HEK293T (cell line): ENCODE measurements around the gene AGBL4.
"Not testable (repeated sequence)": the region's sequence is repeated elsewhere in the genome, so short reads cannot be mapped to it uniquely, and the experiment has no call there.

Source experiments
- BHLHE40 ChIP-seq: fragments of 450-650 bp; IDR thresholded peaks from 2 replicates; pipeline ENCODE4 v1.6.1; 2016; ENCODE audit warnings: mild to moderate bottlenecking, moderate library complexity, borderline replicate concordance
- CTBP1 ChIP-seq: fragments of 450-650 bp; IDR thresholded peaks from 2 replicates; pipeline ENCODE4 v1.6.1; 2016; ENCODE audit warnings: borderline replicate concordance
- ELF4 ChIP-seq: fragments of 450-650 bp; IDR thresholded peaks from 2 replicates; pipeline ENCODE4 v1.6.1; 2017; ENCODE audit warnings: antibody characterized with exemption
- FOXA1 ChIP-seq: fragments of 450-650 bp; IDR thresholded peaks from 2 replicates; pipeline ENCODE4 v1.6.1; 2016; ENCODE audit warnings: mild to moderate bottlenecking
- FOXK2 ChIP-seq: fragments of 450-650 bp; IDR thresholded peaks from 2 replicates; pipeline ENCODE4 v1.6.1; 2016; ENCODE audit warnings: mild to moderate bottlenecking
- FOXM1 ChIP-seq: fragments of 450-650 bp; IDR thresholded peaks from 2 replicates; pipeline ENCODE4 v1.6.1; 2017; ENCODE audit warnings: mild to moderate bottlenecking, borderline replicate concordance
- L3MBTL2 ChIP-seq: fragments of 450-650 bp; conservative IDR thresholded peaks from 2 replicates; pipeline ENCODE4 v1.6.1; 2016; ENCODE audit warnings: mild to moderate bottlenecking
- NFRKB ChIP-seq: fragments of 450-650 bp; IDR thresholded peaks from 2 replicates; pipeline ENCODE4 v1.6.1; 2016; ENCODE audit warnings: mild to moderate bottlenecking, moderate library complexity
- SP1 ChIP-seq: fragments of 450-650 bp; IDR thresholded peaks from 2 replicates; pipeline ENCODE4 v1.6.1; 2017
- SUZ12 ChIP-seq: fragments of 450-650 bp; IDR thresholded peaks from 2 replicates; pipeline ENCODE4 v1.6.1; 2016; ENCODE audit warnings: mild to moderate bottlenecking
- TARDBP ChIP-seq: fragments of 450-650 bp; IDR thresholded peaks from 2 replicates; pipeline ENCODE4 v1.6.1; 2016
- ZNF384 ChIP-seq: fragments of 450-650 bp; IDR thresholded peaks from 2 replicates; pipeline ENCODE4 v1.6.1; 2016

DNA sequence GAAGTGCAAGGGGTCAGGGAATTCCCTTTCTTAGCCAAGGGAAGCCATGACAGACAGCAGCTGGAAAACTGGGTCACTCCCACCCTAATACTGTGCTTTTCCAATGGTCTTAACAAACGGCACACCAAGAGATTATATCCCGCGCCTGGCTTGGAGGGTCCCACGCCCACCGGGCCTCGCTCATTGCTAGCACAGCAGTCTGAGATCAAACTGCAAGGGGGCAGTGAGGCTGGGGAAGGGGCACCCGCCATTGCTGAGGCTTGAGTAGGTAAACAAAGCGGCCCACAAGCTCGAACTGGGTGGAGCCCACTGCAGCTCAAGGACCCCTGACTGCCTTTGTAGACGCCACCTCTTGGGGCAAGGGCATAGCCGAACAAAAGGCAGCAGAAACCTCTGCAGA is 108.5 kb downstream of the AGBL4 start:
- not testable (repeated sequence) for TF ChIP-seq L3MBTL2, ELF4, SP1, ZNF384, FOXA1, BHLHE40, NFRKB, TARDBP, FOXM1, SUZ12, CTBP1, FOXK2
